ENCODE results near the gene PEX14. TPM values are rescaled to one million over a fixed set of nuclear protein-coding genes. Genes with fewer than 3 reads are reported as not detected.
"Not testable (repeated sequence)": the region's sequence is repeated elsewhere in the genome, so short reads cannot be mapped to it uniquely, and the experiment has no call there.

The PEX14 gene
- total RNA-seq, 1 donor from 2014 or later, result 9.2 TPM

DNA sequence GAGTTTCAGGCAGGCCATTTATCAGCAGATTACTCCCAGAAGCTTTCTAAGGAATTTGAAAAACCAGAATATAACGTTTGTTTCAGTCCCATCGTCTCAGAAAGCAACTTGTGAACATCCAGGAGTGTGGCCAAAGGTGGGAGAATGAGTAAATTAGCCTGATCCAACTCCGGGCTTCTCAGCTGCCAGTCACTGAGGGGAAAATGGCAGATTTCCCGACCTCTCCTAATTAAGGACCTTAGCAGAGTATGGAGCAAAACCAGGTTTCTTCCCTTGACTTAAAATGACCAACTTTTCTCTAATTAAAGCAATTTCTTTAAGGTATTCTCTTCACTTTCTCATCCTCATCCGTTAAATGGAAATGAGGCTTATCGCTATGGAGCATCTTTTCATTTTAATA is 23.9 kb upstream of the PEX14 start:
- DNase-seq, result no peak

DNA sequence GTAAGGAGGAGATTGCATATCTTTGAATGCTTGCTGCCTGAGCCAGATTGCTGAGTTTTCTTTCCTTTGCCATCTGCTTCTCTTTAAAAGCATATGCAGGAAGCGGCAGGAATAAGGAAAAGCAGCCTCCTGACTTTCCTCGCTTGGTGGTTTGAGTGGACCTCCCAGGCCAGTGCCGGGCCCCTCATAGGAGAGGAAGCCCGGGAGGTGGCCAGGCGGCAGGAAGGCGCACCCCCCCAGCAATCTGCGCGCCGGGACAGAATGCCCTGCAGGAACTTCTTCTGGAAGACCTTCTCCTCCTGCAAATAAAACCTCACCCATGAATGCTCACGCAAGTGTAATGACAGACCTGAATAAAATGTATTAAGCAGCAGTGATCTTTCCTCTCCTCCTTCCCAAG is 23.5 kb upstream of the PEX14 start:
- DNase-seq, result no peak

DNA sequence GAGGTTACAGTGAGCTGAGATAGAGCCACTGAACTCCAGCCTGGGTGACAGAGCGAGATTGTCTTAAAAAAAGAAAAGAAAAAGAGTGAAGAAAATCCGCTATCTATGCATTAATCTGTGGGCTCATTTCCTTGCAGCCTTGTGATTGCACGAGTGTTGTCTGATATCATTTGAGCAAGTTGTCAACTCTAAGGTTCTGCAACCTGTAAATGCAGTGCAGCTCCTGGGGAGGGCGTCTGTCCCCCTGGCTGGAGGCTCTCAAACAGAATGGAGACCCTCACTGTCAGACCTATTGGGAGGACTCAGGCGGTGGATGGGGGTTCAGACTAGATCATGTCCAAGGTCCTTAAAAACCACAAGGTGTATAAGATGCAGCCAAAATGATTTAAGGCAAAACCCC is 18.7 kb upstream of the PEX14 start:
- DNase-seq, result no peak

DNA sequence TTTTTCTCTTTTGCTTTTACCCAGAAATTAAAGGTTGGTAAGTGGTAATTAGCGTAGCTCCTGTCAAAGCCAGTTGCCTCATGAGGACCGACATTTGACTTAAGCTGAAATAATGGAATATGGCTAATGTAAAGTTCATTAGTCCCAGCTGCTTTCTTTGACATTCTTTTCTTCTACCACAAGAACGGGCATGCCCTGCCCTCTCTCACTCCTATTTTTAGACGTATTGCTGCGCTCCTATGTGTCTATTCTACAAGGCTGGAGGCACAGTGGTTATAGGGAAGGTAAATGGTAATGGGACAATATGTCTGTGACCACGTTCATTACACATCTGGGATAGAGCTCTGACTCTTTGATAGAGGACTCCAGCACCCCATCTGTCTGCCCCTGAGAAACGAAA is 18.1 kb upstream of the PEX14 start:
- DNase-seq, result no peak

DNA sequence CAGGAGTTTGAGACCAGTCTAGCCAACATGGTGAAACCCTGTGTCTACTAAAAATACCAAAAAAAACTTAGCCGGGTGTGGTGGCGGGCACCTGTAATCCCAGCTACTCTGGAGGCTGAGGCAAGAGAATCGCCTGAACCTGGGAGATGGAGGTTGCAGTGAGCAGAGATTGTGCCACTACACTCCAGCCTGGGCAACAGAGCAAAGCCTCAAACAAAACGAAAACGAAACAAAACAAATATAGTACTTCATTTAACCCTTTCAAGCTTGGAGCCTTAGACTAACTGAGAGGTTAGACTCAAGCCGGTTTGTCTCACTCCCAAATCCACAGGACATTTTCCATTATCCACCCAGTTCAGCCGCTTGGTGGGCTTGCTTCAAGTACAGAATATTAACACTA is 17.3 kb upstream of the PEX14 start:
- DNase-seq, result not testable (repeated sequence)

DNA sequence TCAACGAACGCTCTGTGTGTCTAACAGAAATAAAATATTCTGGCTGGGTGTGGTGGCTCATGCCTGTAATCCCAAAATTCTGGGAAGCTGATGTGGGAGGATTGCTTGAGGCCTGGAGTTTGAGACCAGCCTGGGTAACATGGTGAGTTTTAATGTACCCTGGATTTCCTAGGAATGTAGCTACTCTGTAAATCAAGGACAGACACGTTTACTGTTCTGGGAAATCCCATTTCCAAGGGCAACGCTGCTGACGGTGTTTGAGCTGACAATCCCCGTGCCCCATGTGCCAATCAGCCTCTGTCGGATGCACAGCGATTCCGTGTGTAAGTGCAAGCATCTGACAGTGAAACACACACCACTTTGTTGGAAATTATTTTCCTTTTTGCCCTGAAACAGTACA is 16.9 kb upstream of the PEX14 start:
- DNase-seq, result no peak

DNA sequence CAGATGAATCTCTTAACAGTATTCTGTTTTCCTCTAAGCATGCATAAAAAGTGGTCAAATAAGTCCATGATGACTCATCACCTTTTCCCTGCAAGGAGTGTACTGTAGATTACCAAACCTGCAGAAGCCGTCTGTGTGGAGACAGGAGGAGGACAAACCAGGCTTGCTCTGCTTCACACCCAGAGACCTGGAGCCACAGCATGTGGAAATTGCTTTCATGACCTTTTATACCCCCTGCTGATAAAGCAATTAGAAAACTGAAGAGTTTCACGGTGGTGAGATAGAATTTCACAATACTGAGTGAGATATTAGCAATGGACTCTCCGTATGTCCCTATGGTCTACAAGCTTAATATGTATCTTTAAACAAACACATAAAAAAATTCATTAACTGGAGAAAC is 15.6 kb upstream of the PEX14 start:
- no peak for DNase-seq

DNA sequence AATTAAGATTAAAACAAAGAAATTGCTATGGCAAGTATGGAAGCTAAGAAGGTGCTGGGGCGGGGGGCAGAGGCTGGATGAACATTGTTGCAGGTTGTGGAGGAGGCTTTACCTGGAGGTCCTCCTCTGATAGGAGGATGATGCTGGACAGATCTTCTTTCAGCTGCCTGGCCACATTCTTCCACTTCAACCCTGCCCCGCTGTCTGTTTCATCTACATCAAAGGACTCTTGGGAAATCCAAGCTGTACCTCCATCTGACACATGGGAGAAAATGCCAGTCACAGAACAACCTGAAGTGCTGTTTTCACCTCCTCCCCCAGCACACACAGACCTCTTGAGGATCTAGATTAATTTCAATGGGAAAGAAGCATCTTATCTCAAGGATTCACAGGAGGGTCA is 7.7 kb upstream of the PEX14 start:
- no peak for DNase-seq

DNA sequence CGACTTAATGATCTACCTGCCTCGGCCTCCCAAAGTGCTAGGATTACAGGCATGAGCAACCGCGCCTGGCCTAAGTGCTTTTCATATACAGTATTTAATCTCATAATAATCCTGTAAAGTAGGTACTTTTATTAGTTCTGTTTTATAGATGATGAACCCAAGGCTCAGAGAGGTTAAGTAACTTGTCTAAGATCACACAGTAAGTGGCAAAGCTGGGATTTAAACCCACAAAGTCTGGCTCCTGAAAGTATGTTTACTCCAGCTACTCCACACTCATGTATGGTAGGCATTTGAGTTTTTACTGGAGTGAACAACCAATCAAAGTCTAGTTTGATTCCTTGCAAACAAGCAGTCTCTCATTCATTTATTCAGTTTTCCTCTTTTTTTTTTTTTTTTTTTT is 4.7 kb upstream of the PEX14 start:
- DNase-seq, result no peak

DNA sequence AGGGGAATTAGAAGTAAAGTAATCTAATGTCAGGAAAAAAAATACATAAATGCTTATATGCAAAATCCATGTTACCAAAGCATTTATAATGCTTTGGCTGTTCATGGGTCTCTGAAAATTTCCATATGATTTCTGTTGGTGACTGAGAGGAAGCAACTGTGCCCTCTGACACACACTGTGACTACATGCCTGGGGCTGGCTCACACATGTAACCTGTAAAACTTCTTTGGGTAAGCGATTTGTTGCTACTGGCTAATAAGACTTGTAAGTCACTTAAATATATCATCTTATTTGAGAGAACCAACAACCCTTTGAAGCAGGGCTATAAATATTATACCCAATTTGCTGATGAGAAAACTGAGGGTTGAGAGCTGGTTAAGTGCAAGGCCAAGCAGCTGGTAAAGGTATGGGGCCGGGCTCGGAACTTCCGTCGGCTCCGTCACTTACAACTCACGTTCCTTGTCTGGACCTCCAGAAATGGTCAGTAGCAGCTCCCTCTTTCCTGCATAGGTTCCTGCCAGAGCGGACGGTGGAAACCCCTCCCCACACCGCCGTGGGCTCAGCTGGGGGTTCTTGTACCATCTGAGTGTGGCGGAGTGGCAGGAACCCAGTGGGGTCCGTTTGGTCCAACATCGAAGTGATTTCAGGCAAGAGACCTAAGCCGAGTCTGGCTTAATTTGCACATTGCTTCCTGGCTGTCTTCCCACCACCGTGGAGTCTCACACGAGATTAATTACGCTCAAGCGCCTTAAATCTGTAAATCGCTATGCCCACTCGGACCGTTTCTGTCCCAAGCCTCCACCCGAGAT is 3.1 kb upstream of the PEX14 start:
- DNase-seq, result no peak

DNA sequence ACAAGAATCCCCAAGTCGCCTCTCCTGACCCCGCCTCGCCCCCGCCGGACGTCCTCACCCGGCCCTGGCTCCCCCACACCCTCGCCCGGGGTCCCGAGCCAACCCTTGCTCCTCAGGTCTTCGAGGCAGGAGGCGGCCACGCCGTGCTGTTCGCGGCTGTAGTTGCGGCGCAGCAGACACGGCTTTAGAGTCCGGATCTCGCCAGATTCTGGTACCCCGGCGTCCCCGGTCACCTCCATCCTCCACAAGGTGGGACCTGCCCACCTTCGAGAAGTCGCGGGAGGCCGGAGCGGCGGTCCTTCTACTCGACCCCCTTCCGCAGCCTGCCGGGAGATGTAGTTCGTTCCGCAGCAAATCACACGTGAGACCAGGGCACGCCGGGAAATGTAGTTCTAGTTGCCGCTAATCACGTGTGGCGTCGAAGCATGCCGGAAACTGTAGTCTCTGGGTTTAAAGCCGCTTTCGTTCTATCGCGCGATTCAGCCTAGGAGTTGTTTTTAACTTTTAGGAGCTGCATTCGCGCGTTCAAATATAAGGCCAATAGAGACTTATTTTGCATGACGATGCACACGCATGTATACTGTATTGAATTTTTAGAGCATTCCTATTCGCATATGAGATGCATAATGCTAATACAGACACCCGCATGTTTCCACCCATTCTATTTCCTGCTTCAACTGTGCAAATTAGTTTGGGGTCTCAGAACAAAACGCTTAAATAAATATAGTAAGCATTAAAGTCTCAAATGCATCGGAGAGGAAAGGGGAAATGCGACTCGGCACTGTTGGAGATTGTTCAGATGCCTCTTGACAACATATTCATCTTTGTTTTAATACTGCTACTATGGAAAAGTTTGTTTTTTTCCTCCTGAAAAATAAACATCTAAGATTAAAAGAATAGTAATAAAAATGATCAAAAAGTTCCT is 2.3 kb upstream of the PEX14 start, which contains the start of gene DFFA:
TSS of gene DFFA (minus strand) at position 310 of the 925 bp plus-strand sequence. CDS start at position 239, 71 bp downstream.
- peak; percentile 93 for DNase-seq

DNA sequence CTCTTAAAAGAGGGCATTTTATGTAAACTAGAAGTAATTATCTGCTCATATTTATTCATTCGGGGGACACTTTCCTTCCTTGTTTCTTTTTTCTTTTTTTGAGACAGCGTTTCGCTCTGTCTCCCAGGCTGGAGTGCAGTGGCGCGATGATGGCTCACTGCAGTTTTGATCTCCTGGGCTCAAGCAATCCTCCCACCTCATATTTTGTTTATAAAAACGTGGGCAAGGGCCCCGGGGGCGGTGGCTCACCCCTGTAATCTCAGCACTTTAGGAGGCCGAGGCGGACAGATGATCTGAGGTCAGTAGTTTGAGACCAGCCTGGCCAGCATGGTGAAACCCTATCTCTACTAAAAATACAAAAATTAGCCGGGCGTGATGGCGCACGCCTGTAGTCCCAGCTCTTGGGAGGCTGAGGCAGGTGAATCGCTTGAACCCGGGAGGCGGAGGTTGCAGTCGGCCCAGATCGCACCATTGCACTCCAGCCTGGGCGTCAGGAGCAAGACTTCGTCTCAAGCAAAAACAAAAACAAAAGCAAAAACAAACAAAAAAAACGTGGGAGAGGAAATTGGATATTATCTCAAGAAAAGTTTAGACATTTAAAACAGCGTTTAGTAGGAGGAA is 1.5 kb upstream of the PEX14 start:
- DNase-seq, result no peak

DNA sequence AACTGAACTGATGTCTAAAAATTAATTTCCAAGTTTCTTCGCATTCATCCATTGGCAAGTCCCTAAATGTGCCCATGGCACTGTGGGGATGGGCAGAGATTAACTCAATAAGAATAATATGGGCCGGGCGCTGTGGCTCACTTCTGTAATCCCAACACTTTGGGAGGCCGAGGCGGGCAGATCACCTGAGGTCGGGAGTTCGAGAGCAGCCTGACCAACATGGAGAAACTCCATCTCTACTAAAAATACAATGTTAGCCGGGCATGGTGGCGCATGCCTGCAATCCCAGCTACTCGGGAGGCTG is 489 bp upstream of the PEX14 start:
- not testable (repeated sequence) for DNase-seq

DNA sequence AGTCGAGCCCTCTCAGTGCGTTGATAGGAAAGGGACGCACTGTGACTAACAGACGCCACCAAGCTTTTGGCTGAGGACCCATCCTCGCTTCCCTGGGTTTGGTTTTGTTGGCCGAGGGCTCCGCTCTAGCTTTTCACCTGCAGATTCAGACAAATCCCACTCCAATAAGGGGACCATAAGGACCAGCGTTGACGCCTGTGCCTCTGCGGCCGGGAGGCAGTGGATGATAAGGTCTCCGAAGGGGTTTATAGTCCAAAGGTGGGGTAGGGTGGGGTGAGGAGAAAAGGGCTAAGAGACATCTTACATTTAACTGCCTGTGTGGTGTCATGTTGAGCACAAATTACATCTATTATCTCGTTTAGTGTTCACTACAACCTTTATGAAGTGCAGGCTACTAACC is 760 bp downstream of the PEX14 start:
- DNase-seq, result no peak

DNA sequence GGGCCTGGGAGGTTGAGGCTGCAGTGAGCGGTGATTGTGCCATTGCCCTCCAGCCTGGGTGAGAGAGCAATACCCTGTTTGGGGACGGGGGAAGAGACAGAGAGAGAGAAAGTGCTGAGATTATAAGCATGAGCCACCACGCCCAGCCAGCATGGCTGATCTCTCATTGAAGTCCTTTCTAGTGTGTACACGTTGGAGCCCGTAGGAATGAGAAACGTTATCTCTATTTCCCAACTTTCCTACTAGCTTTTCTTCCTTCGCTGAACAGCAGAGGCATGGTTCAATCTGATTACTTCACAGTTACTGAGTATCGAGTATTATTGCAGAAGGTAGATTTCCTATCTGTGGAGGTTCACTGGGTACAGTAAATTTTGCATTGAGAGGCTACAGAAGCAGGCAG is 4.5 kb downstream of the PEX14 start:
- DNase-seq, result no peak

DNA sequence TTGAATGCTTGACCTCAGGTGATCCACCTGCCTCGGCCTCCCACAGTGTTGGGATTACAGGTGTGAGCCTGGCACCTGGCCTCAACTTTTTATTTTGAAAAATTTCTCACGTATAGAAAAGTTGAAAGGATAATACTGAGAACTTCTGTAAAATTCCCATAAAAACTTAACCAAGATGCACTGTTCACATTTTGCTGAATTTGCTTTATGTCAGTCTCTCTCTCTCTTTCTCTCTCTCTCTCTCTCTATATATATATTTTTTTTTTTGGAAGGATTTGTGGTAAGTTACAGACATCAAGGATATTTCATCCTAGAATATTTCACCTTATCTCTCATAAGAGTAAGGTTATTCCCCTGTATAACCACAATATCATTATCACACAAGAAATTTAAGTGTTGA is 5.9 kb downstream of the PEX14 start:
- DNase-seq, result no peak

DNA sequence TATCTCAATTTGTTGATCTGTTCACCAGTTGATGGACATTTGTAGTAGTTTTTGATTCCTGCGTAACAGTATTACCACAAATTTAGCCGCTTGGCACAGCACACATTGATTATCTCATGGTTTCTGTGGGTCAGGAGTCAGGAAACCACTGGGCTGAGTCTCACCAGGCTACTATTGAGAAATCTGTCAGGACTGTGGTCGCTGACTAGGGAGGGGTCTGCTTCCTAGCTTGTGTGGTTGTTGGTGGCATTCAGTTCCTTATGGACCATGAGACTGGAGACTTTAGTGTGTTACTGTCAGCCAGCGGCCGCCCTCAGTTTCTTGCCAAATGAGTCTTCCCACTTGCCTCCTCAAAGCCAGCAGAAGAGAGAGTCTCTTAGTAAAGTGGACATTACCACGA is 9.8 kb downstream of the PEX14 start:
- no peak for DNase-seq

DNA sequence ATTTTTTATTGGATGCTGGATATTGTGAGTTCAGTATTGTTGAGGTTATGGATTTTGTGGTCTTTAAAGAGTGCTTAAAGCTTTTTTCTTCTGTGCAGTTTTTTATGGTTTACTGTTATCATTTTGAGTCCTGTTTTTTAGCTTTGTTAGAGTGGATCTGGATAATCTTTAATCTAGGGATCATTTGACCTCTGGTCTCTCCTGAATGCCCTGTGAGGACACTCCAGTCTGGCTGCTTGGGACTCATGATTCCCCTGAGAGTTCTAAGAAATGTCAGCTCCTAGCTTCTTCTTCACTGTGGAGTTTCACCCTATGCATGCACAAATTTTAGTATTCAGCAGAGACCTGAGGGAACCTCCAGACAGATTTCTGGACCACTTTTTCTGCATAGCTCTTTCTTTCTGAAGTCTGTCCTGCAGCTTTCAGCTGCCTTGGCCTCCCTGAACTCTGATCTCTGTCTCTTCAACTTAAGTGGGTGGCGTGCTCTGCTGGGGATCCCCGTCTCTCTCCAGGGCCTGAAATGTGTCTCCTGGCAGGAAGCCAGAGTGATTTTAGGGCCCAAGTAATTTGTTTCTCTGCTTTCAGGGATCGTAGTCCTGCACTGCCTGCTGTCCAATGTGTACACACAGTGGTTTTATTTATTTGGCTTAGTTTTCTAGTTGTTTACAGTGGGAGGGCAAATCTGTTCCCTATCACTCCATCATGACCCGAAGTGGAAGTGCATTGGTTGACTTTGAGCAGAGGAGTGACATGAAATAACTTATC is 14.7 kb downstream of the PEX14 start:
- DNase-seq, result no peak

DNA sequence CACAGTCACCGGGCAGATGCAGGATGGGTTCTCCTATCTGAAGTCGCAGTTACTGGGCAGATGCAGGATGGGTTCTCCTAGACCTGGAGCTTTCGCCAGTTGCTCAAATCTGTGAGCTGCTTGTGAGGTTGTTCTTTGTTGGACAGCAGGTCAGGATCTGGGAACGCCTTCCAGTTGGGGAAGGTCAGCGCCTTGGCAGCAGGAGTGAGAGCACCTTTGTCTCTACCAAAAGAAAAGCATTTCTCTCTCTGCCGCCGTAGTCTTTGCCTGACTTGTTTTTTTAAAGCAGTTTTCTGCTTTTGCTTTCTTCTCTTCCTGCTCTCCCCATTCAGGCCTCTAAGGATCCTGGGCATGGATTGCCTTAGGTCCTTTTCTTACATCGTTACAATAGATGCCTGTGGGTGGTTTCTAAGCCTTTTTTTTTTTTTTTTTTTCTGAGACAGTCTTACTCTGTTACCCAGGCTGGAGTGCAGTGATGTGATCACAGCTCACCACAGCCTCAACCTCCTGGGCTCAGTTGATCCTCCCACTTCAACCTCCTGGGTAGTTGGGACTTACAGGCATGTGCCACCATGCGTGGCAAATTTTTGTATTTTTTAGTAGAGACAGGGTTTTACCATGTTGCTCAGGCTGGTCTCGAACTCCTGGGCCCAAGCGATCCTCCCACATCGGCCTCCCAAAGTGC is 15.7 kb downstream of the PEX14 start:
- DNase-seq, result no peak

DNA sequence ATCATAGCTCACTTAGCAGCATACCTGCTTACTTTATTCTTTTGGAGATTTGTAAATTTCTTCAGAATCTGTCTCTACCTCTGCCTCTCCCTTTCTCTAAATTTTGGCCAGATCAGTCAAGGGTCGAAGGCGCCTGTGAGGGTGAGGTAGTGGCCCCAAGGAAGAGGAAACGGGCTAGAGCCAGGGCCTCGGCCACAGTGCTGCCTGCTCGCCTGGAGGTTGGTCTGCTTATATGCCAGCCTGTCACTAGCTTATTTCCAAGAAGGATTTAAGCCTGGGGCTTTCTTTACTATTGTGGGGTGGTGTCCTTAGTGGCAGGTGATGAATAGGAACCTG is 19.6 kb downstream of the PEX14 start:
- DNase-seq, result no peak

DNA sequence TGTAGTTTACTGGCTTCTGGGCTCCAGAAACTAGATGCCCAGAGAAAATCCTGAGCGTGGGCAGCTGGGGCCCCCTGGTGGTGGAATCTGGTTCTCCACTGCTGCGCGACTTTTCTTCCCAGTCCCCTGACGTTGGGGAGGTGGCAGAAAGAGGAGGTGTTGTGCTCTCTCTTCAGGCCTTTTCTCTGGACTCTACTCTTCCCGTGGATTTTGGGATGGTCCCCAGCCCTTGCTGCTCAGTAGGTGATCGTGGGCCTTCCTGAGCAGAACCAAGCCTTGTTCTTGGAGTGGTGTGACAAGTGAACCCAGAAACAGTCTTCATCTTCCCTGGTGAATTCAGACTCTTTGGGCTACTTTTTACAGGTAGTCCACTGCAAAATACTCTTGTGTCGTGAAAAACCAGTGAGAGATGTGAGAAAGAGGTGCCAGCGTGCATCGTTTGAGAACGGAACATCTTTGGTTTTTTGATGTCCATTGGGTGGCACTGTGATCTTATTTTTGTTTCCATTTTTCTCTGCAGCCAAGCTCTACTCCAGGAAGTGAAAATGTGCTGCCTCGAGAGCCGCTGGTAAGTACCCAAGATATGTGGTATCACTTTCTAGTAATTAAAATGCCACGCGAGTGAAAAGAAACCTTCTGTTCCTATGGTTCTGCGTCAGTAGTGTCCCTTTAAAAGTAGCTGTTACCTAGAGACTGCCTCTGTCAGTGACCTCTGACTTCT is 20.2 kb downstream of the PEX14 start:
- peak; percentile 55 for DNase-seq
